H1 (cell line): ENCODE results near the gene NXN.

ENCODE experiments used
- EP300 ChIP-seq, 2 experiments: IDR thresholded peaks; 1 replicate in 1 of 2; 2 replicates in 1 of 2; pipeline ENCODE4 v1.6.1; 2011 to 2012; ENCODE audit warnings: low read depth in 2 of 2, low read length in 2 of 2, mild to moderate bottlenecking in 2 of 2, borderline replicate concordance in 1 of 2, inconsistent platforms in 1 of 2, moderate library complexity in 1 of 2
- POLR2AphosphoS5 ChIP-seq: IDR thresholded peaks from 2 replicates; pipeline ENCODE4 v1.6.1; 2011; ENCODE audit warnings: low read depth, low read length
- RAD21 ChIP-seq, 2 experiments: IDR thresholded peaks in 1 of 2; conservative IDR thresholded peaks in 1 of 2; 2 replicates each; pipeline ENCODE4 v1.6.1; 2011; ENCODE audit warnings: low read depth in 2 of 2, low read length in 2 of 2, improper control_type of control experiment in 1 of 2, inconsistent platforms in 1 of 2, mild to moderate bottlenecking in 1 of 2, moderate library complexity in 1 of 2
- RNF2 ChIP-seq: fragments of 200-900, 300-1000 bp; sonication (generic); IDR thresholded peaks from 2 replicates; pipeline ENCODE4 v1.7.1; 2016; ENCODE audit warnings: borderline replicate concordance, low read depth, mild to moderate bottlenecking, antibody characterized with exemption, low read length; ENCODE audit not compliant: poor library complexity, severe bottlenecking; ENCODE audit errors: missing control alignments
- SIN3A ChIP-seq, 2 experiments: IDR thresholded peaks in 1 of 2; conservative IDR thresholded peaks in 1 of 2; 2 replicates each; pipeline ENCODE4 v1.6.1; 2011 to 2012; ENCODE audit warnings: low read length in 2 of 2, improper control_type of control experiment in 1 of 2, low read depth in 1 of 2, mild to moderate bottlenecking in 1 of 2
- SIX5 ChIP-seq: IDR thresholded peaks from 2 replicates; pipeline ENCODE4 v1.6.1; 2011; ENCODE audit warnings: mild to moderate bottlenecking, low read depth, low read length
- TAF1 ChIP-seq: IDR thresholded peaks from 2 replicates; pipeline ENCODE4 v1.6.1; 2011; ENCODE audit warnings: mild to moderate bottlenecking, low read depth, low read length
- ZNF274 ChIP-seq: IDR thresholded peaks from 2 replicates; pipeline ENCODE4 v1.7.0; 2012; ENCODE audit warnings: low read length, borderline replicate concordance; ENCODE audit errors: extremely low read depth
- TF ChIP-seq, protein P1 (sequence below), 3 experiments: IDR thresholded peaks; 1 replicate in 2 of 3; 2 replicates in 1 of 3; pipeline versions ENCODE4 v1.5.1 to v1.6.1; 2011; ENCODE audit warnings: low read length in 3 of 3, mild to moderate bottlenecking in 3 of 3, inconsistent platforms in 2 of 3, low read depth in 1 of 3, moderate library complexity in 1 of 3; ENCODE audit not compliant: insufficient read depth in 1 of 3; ENCODE audit errors: control extremely low read depth in 1 of 3
- TF ChIP-seq, protein P2 (sequence below): IDR thresholded peaks from 2 replicates; pipeline ENCODE4 v1.6.1; 2011; ENCODE audit warnings: low read depth, mild to moderate bottlenecking, low read length; ENCODE audit not compliant: insufficient read depth

DNA sequence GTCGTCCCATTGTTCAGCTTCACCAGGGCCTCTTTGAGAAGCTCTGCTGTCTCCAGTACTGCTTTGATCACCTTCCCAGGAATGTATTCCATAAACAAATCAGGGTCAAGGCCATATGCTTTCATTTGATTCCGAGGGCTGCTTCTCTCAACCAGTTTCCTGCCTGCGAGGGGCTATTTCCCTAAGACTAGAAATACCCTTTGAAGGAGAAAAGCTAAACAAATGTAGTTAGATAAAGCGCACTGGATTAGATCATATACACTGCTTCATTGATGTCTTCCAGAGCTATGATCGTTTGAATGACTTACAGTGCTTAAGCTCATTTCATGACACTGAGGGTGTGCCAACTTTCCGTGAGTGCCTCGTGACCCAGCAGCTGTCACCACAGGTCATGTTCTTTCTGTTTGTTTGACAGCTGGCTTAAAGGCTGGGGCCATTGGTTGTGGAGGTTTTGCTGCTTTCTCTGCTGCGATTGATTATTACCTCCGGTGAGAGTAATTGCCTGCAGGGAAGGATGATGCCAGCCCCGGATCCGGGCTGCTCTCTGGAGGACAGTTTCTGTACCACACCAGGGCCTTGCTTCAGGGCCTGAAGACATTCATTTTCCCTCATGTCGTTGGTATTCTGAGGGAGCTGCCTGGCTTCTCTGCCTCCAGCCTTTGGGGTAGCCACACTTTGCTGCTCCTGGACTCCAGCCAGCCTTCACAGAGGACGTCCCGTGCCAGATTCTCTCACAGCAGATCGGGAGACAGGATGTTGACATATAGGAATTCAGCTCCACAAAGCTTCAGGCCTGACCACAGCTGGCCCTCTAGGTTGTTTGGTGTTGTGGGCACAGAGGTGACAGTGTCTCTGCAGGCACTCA, 21.3 kb upstream of the NXN start:
- TF ChIP-seq, protein P1, sequence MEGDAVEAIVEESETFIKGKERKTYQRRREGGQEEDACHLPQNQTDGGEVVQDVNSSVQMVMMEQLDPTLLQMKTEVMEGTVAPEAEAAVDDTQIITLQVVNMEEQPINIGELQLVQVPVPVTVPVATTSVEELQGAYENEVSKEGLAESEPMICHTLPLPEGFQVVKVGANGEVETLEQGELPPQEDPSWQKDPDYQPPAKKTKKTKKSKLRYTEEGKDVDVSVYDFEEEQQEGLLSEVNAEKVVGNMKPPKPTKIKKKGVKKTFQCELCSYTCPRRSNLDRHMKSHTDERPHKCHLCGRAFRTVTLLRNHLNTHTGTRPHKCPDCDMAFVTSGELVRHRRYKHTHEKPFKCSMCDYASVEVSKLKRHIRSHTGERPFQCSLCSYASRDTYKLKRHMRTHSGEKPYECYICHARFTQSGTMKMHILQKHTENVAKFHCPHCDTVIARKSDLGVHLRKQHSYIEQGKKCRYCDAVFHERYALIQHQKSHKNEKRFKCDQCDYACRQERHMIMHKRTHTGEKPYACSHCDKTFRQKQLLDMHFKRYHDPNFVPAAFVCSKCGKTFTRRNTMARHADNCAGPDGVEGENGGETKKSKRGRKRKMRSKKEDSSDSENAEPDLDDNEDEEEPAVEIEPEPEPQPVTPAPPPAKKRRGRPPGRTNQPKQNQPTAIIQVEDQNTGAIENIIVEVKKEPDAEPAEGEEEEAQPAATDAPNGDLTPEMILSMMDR (IDR thresholded peaks at IDR 0.05; ENCODE audit: control extremely low read depth in 1 of 3, insufficient read depth in 1 of 3, low read depth in 1 of 3, low read length in 3 of 3) = no peak
- TF ChIP-seq RAD21 (IDR thresholded peaks at IDR 0.05 in 1 of 2, conservative IDR thresholded peaks at IDR 0.05 in 1 of 2; ENCODE audit: low read depth in 2 of 2, low read length in 2 of 2) = no peak
- no peak for TF ChIP-seq SIX5
- no peak for TF ChIP-seq TAF1
- no peak for TF ChIP-seq EP300 (IDR thresholded peaks at IDR 0.05; ENCODE audit: borderline replicate concordance in 1 of 2, low read depth in 2 of 2, low read length in 2 of 2)
- TF ChIP-seq POLR2AphosphoS5 = no peak
- TF ChIP-seq ZNF274 = no peak
- TF ChIP-seq, protein P2, sequence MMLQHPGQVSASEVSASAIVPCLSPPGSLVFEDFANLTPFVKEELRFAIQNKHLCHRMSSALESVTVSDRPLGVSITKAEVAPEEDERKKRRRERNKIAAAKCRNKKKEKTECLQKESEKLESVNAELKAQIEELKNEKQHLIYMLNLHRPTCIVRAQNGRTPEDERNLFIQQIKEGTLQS = no peak
- TF ChIP-seq SIN3A (conservative IDR thresholded peaks at IDR 0.05 in 1 of 2, IDR thresholded peaks at IDR 0.05 in 1 of 2; ENCODE audit: low read depth in 1 of 2, low read length in 2 of 2) = no peak
- TF ChIP-seq RNF2 = no peak
